ENCODE results near the gene ATXN7. TPM values are rescaled to one million over a fixed set of nuclear protein-coding genes. Genes with fewer than 3 reads are reported as not detected.

Gene ATXN7
- polyA plus RNA-seq, 1 experiment: 15.0 TPM

DNA sequence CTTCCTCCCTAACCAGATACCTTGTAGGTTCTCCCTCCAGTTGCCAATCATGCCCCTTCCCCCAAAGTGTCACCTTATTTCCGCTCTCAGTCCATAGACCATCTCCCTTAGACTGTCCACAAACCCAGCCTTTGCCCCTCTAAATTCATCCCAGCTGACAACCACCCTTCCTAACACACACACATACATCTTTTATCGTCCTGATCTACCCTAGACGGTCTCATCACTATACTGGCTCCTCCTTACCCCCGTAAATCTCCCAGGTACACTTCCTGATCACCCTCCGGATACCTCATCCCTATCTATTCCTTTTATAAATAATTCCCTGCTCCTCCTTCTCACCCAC is 890 bp upstream of the ATXN7 start:
- Histone ChIP-seq H3K27me3 (ENCODE audit: control insufficient read depth, insufficient read depth, low read length) (no peaks in the 10 kb centered on the region), H3K4me3 (ENCODE audit: low read depth, low read length) (peak overlapping the region; percentile 95), H3K36me3 (ENCODE audit: control insufficient read depth, insufficient read depth, low read length) (no peaks in the 10 kb centered on the region)
- no peak for DNase-seq (ENCODE audit: low read depth)
- TF ChIP-seq, protein P1, sequence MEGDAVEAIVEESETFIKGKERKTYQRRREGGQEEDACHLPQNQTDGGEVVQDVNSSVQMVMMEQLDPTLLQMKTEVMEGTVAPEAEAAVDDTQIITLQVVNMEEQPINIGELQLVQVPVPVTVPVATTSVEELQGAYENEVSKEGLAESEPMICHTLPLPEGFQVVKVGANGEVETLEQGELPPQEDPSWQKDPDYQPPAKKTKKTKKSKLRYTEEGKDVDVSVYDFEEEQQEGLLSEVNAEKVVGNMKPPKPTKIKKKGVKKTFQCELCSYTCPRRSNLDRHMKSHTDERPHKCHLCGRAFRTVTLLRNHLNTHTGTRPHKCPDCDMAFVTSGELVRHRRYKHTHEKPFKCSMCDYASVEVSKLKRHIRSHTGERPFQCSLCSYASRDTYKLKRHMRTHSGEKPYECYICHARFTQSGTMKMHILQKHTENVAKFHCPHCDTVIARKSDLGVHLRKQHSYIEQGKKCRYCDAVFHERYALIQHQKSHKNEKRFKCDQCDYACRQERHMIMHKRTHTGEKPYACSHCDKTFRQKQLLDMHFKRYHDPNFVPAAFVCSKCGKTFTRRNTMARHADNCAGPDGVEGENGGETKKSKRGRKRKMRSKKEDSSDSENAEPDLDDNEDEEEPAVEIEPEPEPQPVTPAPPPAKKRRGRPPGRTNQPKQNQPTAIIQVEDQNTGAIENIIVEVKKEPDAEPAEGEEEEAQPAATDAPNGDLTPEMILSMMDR (IDR thresholded peaks at IDR 0.05; ENCODE audit: insufficient read depth, low read depth, low read length): no peak
- POLR2A ChIA-PET: no interaction called here
- CTCF ChIA-PET: interaction anchor here (1.4 kb wide), 1 partner anchor 16 kb away, joined by 3 read pairs; no protein-coding TSS in a partner anchor

- DNase-seq (ENCODE audit: low read depth): no peak
- ChIA-PET POLR2A (no interaction called here), CTCF (interaction anchor here (1.2 to 1.4 kb wide), 3 partner anchors 9 to 97 kb away, joined by 3 to 4 read pairs (median 3); no protein-coding TSS in a partner anchor)
- H3K27me3 ChIP-seq (ENCODE audit: control insufficient read depth, insufficient read depth, low read length): no peaks in the 10 kb centered on the region
- peak overlapping the region; percentile 95 for H3K4me3 ChIP-seq (ENCODE audit: low read depth, low read length)
- TF ChIP-seq, protein P1 (IDR thresholded peaks at IDR 0.05; ENCODE audit: insufficient read depth, low read depth, low read length): no peak
- H3K36me3 ChIP-seq (ENCODE audit: control insufficient read depth, insufficient read depth, low read length): no peaks in the 10 kb centered on the region
These were observed 619 bp downstream of the ATXN7 start for GRCh38 chr3:63864008-63864964.

GRCh38 chr3:63864965-63865327 is 1.3 kb downstream of the ATXN7 start:
- no peaks in the 10 kb centered on the region for H3K27me3 ChIP-seq (ENCODE audit: control insufficient read depth, insufficient read depth, low read length)
- POLR2A ChIA-PET: no interaction called here
- TF ChIP-seq, protein P1 (IDR thresholded peaks at IDR 0.05; ENCODE audit: insufficient read depth, low read depth, low read length): no peak
- CTCF ChIA-PET: interaction anchor here (1.3 kb wide), 1 partner anchor 97 kb away, joined by 3 read pairs; no protein-coding TSS in a partner anchor
- H3K36me3 ChIP-seq (ENCODE audit: control insufficient read depth, insufficient read depth, low read length): no peaks in the 10 kb centered on the region
- peak overlapping the region; percentile 95 for H3K4me3 ChIP-seq (ENCODE audit: low read depth, low read length)
- DNase-seq (ENCODE audit: low read depth): no peak

DNA sequence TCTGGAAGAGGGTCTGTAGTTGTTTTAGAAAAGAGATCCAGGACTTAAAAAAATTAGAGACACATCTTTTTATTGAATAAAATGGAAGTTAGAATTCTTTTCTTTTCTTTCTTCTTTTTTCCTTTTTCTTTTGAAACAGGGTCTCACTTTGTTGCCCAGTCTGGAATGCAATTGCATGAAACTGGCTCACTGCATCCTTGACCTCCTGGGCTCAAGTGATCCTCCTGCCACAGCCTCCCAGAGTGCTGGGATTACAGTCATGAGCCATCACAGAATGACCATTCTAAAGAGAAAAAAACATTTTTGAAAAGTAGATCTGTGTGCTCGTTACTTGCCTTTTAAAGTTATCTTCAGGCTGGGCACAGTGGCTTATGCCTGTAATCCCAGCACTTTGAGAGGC is 3.6 kb downstream of the ATXN7 start:
- no peaks in the 10 kb centered on the region for H3K27me3 ChIP-seq (ENCODE audit: control insufficient read depth, insufficient read depth, low read length)
- no peak for DNase-seq (ENCODE audit: low read depth)
- ChIA-PET CTCF (no interaction called here), POLR2A (no interaction called here)
- TF ChIP-seq, protein P1 (IDR thresholded peaks at IDR 0.05; ENCODE audit: insufficient read depth, low read depth, low read length): no peak
- H3K36me3 ChIP-seq (ENCODE audit: control insufficient read depth, insufficient read depth, low read length): no peaks in the 10 kb centered on the region
- H3K4me3 ChIP-seq (ENCODE audit: low read depth, low read length): no peak overlapping the region

DNA sequence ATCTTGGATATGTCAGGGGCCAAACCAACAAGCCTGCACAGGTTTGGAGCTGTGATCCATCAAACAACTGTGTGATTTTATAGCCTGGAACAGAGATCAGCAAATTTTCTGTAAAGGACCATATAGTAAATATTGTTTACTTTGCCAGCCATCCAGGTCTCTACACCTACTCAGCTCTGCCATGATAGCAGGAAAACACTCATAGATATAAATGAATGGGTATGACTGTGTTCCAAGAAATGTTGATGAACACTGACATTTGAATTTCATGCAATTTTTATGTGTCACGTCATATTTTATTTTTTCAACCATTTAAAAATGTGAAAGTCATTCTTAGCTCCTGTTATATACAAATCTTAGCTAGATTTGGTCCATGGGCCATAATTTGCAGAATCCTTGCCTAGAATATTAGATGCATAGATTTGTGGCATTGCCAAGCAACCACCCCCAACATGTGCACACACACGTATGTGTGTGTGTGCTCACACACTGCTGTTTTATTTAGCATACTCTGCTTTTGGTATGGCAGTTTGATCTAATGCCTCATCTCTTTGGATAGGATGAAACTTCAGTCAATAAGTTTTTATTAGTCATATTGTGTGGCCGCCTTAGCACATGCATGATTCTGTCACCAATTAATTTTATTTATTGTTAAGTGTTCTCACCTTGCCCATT is 6.4 kb downstream of the ATXN7 start:
- DNase-seq (ENCODE audit: low read depth): no peak
- TF ChIP-seq, protein P1 (IDR thresholded peaks at IDR 0.05; ENCODE audit: insufficient read depth, low read depth, low read length): no peak
- Histone ChIP-seq H3K36me3 (ENCODE audit: control insufficient read depth, insufficient read depth, low read length) (no peaks in the 10 kb centered on the region), H3K27me3 (ENCODE audit: control insufficient read depth, insufficient read depth, low read length) (no peaks in the 10 kb centered on the region), H3K4me3 (ENCODE audit: low read depth, low read length) (no peak overlapping the region)
- ChIA-PET CTCF (no interaction called here), POLR2A (no interaction called here)

Measured in BJ (cell line).